Mesenchymal stem cell (in vitro differentiated cells and primary cell): ENCODE measurements around the gene OTUD4.

Experiments used
- DNase-seq: peaks from one replicate; pipeline ENCODE4 v3.0.0-alpha.2; 2013
- H2AFZ ChIP-seq: one replicate; pipeline ENCODE4 v1.6.1; 2013; ENCODE audit warnings: low read depth, mild to moderate bottlenecking, control low read depth, inconsistent platforms, low read length, moderate library complexity
- H2AK5ac ChIP-seq: 2 replicates; pipeline ENCODE4 v1.6.1; 2013; ENCODE audit warnings: low read length, moderate library complexity, mild to moderate bottlenecking, inconsistent platforms; ENCODE audit not compliant: severe bottlenecking
- H2BK120ac ChIP-seq: one replicate; pipeline ENCODE4 v1.6.1; 2013; ENCODE audit warnings: low read depth, mild to moderate bottlenecking, inconsistent platforms, low read length, moderate library complexity
- H2BK12ac ChIP-seq, 2 experiments: one replicate each; pipeline ENCODE4 v1.6.1; 2013; ENCODE audit warnings: inconsistent platforms in 2 of 2, low read length in 2 of 2, mild to moderate bottlenecking in 2 of 2, moderate library complexity in 2 of 2, control low read depth in 1 of 2
- H2BK15ac ChIP-seq: one replicate; pipeline ENCODE4 v1.6.1; 2013; ENCODE audit warnings: mild to moderate bottlenecking, low read depth, inconsistent platforms; ENCODE audit not compliant: poor library complexity, severe bottlenecking
- H2BK5ac ChIP-seq: 2 replicates; pipeline ENCODE4 v1.6.1; 2013; ENCODE audit warnings: low read depth, mild to moderate bottlenecking, low read length, control low read depth, inconsistent platforms; ENCODE audit not compliant: poor library complexity, severe bottlenecking
- H3K14ac ChIP-seq, 2 experiments: one replicate each; pipeline ENCODE4 v1.6.1; 2013; ENCODE audit warnings: inconsistent platforms in 2 of 2, low read length in 2 of 2, control low read depth in 1 of 2, mild to moderate bottlenecking in 1 of 2, moderate library complexity in 1 of 2
- H3K18ac ChIP-seq, 2 experiments: one replicate each; pipeline ENCODE4 v1.6.1; 2013; ENCODE audit warnings: inconsistent platforms in 2 of 2, low read length in 2 of 2, control low read depth in 1 of 2, low read depth in 1 of 2, mild to moderate bottlenecking in 1 of 2
- H3K23ac ChIP-seq, 2 experiments: one replicate each; pipeline ENCODE4 v1.6.1; 2013; ENCODE audit warnings: inconsistent platforms in 2 of 2, low read length in 2 of 2, mild to moderate bottlenecking in 2 of 2, moderate library complexity in 2 of 2, control low read depth in 1 of 2
- H3K27ac ChIP-seq: 2 replicates; pipeline ENCODE4 v1.5.1; 2013; ENCODE audit warnings: mild to moderate bottlenecking, moderate library complexity, low read length, control low read depth, inconsistent platforms; ENCODE audit not compliant: poor library complexity, severe bottlenecking
- H3K27me3 ChIP-seq, 2 experiments: 2 replicates each; pipeline versions ENCODE4 v1.6.1 to v1.7.0; 2013; ENCODE audit warnings: low read length in 2 of 2, mild to moderate bottlenecking in 2 of 2, moderate library complexity in 2 of 2, control low read depth in 1 of 2, inconsistent platforms in 1 of 2; ENCODE audit not compliant: control insufficient read depth in 1 of 2, insufficient read depth in 1 of 2
- H3K36me3 ChIP-seq, 2 experiments: 2 replicates each; pipeline versions ENCODE4 v1.6.1 to v1.7.0; 2013; ENCODE audit warnings: low read length in 2 of 2, control low read depth in 1 of 2, inconsistent platforms in 1 of 2, low read depth in 1 of 2, mild to moderate bottlenecking in 1 of 2; ENCODE audit not compliant: insufficient read depth in 2 of 2, control insufficient read depth in 1 of 2
- H3K4ac ChIP-seq, 2 experiments: one replicate each; pipeline ENCODE4 v1.6.1; 2013; ENCODE audit warnings: inconsistent platforms in 2 of 2, low read length in 2 of 2, mild to moderate bottlenecking in 2 of 2, moderate library complexity in 2 of 2, control low read depth in 1 of 2, low read depth in 1 of 2
- H3K4me1 ChIP-seq: 2 replicates; pipeline ENCODE4 v1.6.1; 2013; ENCODE audit warnings: low read depth, low read length, control low read depth; ENCODE audit not compliant: control insufficient read depth, insufficient read depth
- H3K4me2 ChIP-seq: 2 replicates; pipeline ENCODE4 v1.6.1; 2013; ENCODE audit warnings: low read length, mild to moderate bottlenecking, inconsistent platforms; ENCODE audit not compliant: poor library complexity, severe bottlenecking
- H3K4me3 ChIP-seq, 2 experiments: 2 replicates each; pipeline versions ENCODE4 v1.5.1 to v1.7.0; 2013; ENCODE audit warnings: low read length in 2 of 2, mild to moderate bottlenecking in 2 of 2, control low read depth in 1 of 2, low read depth in 1 of 2; ENCODE audit not compliant: insufficient read depth in 1 of 2
- H3K79me1 ChIP-seq: replicated peaks from 2 replicates; pipeline ENCODE4 v1.6.1; 2013; ENCODE audit warnings: mild to moderate bottlenecking, control low read depth, low read length, inconsistent platforms; ENCODE audit not compliant: poor library complexity, severe bottlenecking
- H3K9ac ChIP-seq: 2 replicates; pipeline ENCODE4 v1.7.0; 2013; ENCODE audit warnings: mild to moderate bottlenecking, low read length, moderate library complexity
- H3K9me3 ChIP-seq: 2 replicates; pipeline ENCODE4 v1.7.0; 2013; ENCODE audit warnings: mild to moderate bottlenecking, low read length; ENCODE audit not compliant: control insufficient read depth
- H4K8ac ChIP-seq: one replicate; pipeline ENCODE4 v1.6.1; 2013; ENCODE audit warnings: inconsistent platforms, mild to moderate bottlenecking, low read length, moderate library complexity
- H4K91ac ChIP-seq: one replicate; pipeline ENCODE4 v1.6.1; 2013; ENCODE audit warnings: mild to moderate bottlenecking, low read length, inconsistent platforms
- WGBS: methylation state at CpG from one replicate; pipeline ENCODE4 v1.1.7; 2013; ENCODE audit warnings: mixed read lengths; 5-methylcytosine and 5-hydroxymethylcytosine counted together

Gene OTUD4

GRCh38 chr4:145219090-145219489 lies 38.7 kb upstream of the OTUD4 start:
- Histone ChIP-seq H2BK120ac (no peak overlapping the region), H2BK15ac (no peak overlapping the region), H3K23ac (no peak overlapping the region), H3K18ac (no peak overlapping the region), H3K14ac (no peak overlapping the region), H2BK5ac (no peak overlapping the region), H3K4ac (no peak overlapping the region), H3K27me3 (no peaks in the 10 kb centered on the region), H4K8ac (no peak overlapping the region), H3K9ac (no peak overlapping the region), H3K4me3 (no peak overlapping the region), H3K79me1 (no peaks in the 10 kb centered on the region), H3K9me3 (no peaks in the 10 kb centered on the region), H3K4me1 (no peaks in the 10 kb centered on the region), H3K27ac (no peak overlapping the region), H2AFZ (no peak overlapping the region), H3K36me3 (no peaks in the 10 kb centered on the region), H2BK12ac (no peak overlapping the region), H2AK5ac (no peak overlapping the region), H3K4me2 (no peak overlapping the region), H4K91ac (no peak overlapping the region)
- 100% methylated on average over 2 of the region's 2 CpGs for WGBS
- DNase-seq, result no peak

- Histone ChIP-seq H3K4me1 (no peaks in the 10 kb centered on the region), H2BK15ac (no peak overlapping the region), H2BK120ac (peak overlapping the region; percentile 27), H3K9me3 (no peaks in the 10 kb centered on the region), H3K4me2 (no peak overlapping the region), H2BK12ac (no peak overlapping the region), H4K91ac (no peak overlapping the region), H2BK5ac (no peak overlapping the region), H3K36me3 (no peaks in the 10 kb centered on the region), H3K4ac (no peak overlapping the region), H4K8ac (no peak overlapping the region), H3K27ac (no peak overlapping the region), H3K27me3 (no peaks in the 10 kb centered on the region), H2AFZ (no peak overlapping the region), H3K79me1 (no peaks in the 10 kb centered on the region), H3K9ac (no peak overlapping the region), H2AK5ac (no peak overlapping the region), H3K18ac (no peak overlapping the region), H3K23ac (no peak overlapping the region), H3K4me3 (no peak overlapping the region), H3K14ac (no peak overlapping the region)
- no peak for DNase-seq
- WGBS, result 65% methylated on average over 3 of the region's 3 CpGs
Measured at GRCh38 chr4:145218251-145218650, 37.9 kb upstream of the OTUD4 start.

- Histone ChIP-seq H4K91ac (no peak overlapping the region), H2BK5ac (no peak overlapping the region), H3K4me3 (no peak overlapping the region), H4K8ac (no peak overlapping the region), H3K27me3 (no peaks in the 10 kb centered on the region), H3K79me1 (no peaks in the 10 kb centered on the region), H3K27ac (no peak overlapping the region), H3K4me2 (no peak overlapping the region), H2AFZ (no peak overlapping the region), H3K14ac (no peak overlapping the region), H3K4ac (no peak overlapping the region), H3K36me3 (no peaks in the 10 kb centered on the region), H2BK15ac (no peak overlapping the region), H3K18ac (peak overlapping the region in 1 of 2 experiments; percentile 12), H3K9ac (no peak overlapping the region), H2AK5ac (no peak overlapping the region), H2BK12ac (no peak overlapping the region), H2BK120ac (no peak overlapping the region), H3K4me1 (no peaks in the 10 kb centered on the region), H3K23ac (no peak overlapping the region), H3K9me3 (no peaks in the 10 kb centered on the region)
- no peak for DNase-seq
- WGBS, result no CpG with 5 or more reads among the region's 1 CpG
Measured at GRCh38 chr4:145217349-145217748, 37.0 kb upstream of the OTUD4 start.

GRCh38 chr4:145216535-145216934 lies 36.1 kb upstream of the OTUD4 start:
- H3K27me3 ChIP-seq, result no peaks in the 10 kb centered on the region
- H2AFZ ChIP-seq, result no peak overlapping the region
- no peak overlapping the region for H3K23ac ChIP-seq
- H4K8ac ChIP-seq, result no peak overlapping the region
- no peak overlapping the region for H3K18ac ChIP-seq
- H2BK12ac ChIP-seq, result no peak overlapping the region
- no peaks in the 10 kb centered on the region for H3K4me1 ChIP-seq
- no peak overlapping the region for H2AK5ac ChIP-seq
- H3K4me2 ChIP-seq, result no peak overlapping the region
- peak; percentile 41 for DNase-seq
- H2BK120ac ChIP-seq, result no peak overlapping the region
- no peak overlapping the region for H3K4ac ChIP-seq
- no peak overlapping the region for H3K9ac ChIP-seq
- no peaks in the 10 kb centered on the region for H3K79me1 ChIP-seq
- no peaks in the 10 kb centered on the region for H3K36me3 ChIP-seq
- H3K27ac ChIP-seq, result no peak overlapping the region
- H3K9me3 ChIP-seq, result no peaks in the 10 kb centered on the region
- no peak overlapping the region for H4K91ac ChIP-seq
- H2BK5ac ChIP-seq, result no peak overlapping the region
- no peak overlapping the region for H2BK15ac ChIP-seq
- H3K14ac ChIP-seq, result no peak overlapping the region
- H3K4me3 ChIP-seq, result no peak overlapping the region
